Measurements from ENCODE around the gene PLEKHA7. TPM values are rescaled to one million over a fixed set of nuclear protein-coding genes. Genes with fewer than 3 reads are reported as not detected.

The PLEKHA7 gene
- total RNA-seq, 1 donor from 2014 or later = 0.92 TPM

DNA sequence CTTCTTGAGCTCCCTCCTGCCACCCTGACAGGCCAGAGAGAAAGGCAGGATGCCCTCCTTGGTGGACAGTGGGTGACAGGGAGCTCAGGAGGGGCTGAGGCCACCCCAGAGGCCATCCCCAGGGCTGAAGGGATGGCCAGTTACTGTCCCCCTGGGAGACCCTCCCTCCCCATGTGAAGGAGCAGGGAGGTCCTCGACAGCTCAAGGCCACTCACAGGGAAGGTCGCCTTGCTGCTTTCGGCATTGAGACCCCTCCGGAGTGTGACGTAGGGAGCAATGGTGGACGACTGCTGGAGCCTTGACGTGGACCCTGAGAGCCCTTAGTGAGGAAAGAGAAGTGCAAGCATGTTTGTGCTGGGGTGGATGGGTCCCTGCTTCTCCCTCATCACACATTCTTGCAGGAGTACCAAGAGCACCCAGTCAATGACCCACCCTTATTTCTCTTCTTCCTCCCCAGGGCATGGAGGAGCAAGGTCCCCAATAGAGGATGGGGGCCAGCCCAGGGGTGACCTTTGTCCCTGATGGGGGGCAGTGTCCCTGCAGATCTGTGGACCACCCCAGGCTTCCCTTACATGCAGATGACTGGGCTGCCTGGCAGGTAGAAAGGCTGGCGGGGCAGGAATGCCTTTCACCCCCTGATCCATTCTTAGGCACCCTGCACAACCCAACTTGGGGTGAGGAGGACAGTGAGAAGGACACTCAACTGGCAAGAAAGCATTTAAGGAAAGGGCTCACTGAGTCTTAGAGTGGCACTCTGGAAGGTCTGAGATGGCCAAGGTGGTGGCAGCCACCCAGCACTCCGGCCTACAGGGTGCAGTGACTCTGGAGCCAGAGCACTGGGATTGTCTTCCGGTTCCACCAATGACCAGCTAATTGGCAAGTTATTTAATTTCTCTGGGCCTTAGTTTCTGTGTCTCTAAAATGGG lies 224.4 kb downstream of the PLEKHA7 start:
- Mint-ChIP-seq H3K4me3 (ENCODE audit: unreplicated experiment) (no peak overlapping the region), H3K27ac (ENCODE audit: unreplicated experiment) (peak overlapping the region; percentile 51), H3K9me3 (ENCODE audit: low read depth) (no peaks in the 10 kb centered on the region), H3K4me1 (ENCODE audit: low read depth) (peaks cover 50% of the 10 kb centered on the region), H3K27me3 (ENCODE audit: low read depth) (no peaks in the 10 kb centered on the region), H3K36me3 (ENCODE audit: low read depth) (no peaks in the 10 kb centered on the region)
- TF ChIP-seq, protein P1, sequence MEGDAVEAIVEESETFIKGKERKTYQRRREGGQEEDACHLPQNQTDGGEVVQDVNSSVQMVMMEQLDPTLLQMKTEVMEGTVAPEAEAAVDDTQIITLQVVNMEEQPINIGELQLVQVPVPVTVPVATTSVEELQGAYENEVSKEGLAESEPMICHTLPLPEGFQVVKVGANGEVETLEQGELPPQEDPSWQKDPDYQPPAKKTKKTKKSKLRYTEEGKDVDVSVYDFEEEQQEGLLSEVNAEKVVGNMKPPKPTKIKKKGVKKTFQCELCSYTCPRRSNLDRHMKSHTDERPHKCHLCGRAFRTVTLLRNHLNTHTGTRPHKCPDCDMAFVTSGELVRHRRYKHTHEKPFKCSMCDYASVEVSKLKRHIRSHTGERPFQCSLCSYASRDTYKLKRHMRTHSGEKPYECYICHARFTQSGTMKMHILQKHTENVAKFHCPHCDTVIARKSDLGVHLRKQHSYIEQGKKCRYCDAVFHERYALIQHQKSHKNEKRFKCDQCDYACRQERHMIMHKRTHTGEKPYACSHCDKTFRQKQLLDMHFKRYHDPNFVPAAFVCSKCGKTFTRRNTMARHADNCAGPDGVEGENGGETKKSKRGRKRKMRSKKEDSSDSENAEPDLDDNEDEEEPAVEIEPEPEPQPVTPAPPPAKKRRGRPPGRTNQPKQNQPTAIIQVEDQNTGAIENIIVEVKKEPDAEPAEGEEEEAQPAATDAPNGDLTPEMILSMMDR (IDR thresholded peaks at IDR 0.05) = no peak
- DNase-seq (ENCODE audit: low spot score) = peak; percentile 72

DNA sequence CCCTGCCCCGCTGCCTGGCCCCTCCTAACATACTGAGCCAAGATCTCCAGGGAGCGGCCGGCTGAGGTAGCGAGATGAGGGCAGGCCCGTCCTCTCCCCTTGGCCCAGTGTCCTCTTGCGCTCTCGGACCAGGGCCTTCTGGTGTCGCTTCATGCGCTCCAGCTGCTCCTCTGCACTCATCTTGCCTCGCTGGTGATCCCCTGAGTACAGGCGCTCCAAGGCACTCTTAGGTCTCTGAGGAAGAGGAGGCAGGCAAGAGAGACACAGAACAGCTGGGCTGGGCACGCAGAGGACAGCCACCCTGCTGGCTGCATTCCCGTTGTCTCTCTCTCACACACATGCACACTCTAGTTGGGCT lies 225.2 kb downstream of the PLEKHA7 start:
- DNase-seq (ENCODE audit: low spot score) = peak; percentile 86
- no peaks in the 10 kb centered on the region for H3K36me3 Mint-ChIP-seq (ENCODE audit: low read depth)
- no peak overlapping the region for H3K27ac Mint-ChIP-seq (ENCODE audit: unreplicated experiment)
- no peaks in the 10 kb centered on the region for H3K27me3 Mint-ChIP-seq (ENCODE audit: low read depth)
- H3K4me1 Mint-ChIP-seq (ENCODE audit: low read depth) = peaks cover 48% of the 10 kb centered on the region
- no peaks in the 10 kb centered on the region for H3K9me3 Mint-ChIP-seq (ENCODE audit: low read depth)
- H3K4me3 Mint-ChIP-seq (ENCODE audit: unreplicated experiment) = no peak overlapping the region
- TF ChIP-seq, protein P1 (IDR thresholded peaks at IDR 0.05) = no peak

DNA sequence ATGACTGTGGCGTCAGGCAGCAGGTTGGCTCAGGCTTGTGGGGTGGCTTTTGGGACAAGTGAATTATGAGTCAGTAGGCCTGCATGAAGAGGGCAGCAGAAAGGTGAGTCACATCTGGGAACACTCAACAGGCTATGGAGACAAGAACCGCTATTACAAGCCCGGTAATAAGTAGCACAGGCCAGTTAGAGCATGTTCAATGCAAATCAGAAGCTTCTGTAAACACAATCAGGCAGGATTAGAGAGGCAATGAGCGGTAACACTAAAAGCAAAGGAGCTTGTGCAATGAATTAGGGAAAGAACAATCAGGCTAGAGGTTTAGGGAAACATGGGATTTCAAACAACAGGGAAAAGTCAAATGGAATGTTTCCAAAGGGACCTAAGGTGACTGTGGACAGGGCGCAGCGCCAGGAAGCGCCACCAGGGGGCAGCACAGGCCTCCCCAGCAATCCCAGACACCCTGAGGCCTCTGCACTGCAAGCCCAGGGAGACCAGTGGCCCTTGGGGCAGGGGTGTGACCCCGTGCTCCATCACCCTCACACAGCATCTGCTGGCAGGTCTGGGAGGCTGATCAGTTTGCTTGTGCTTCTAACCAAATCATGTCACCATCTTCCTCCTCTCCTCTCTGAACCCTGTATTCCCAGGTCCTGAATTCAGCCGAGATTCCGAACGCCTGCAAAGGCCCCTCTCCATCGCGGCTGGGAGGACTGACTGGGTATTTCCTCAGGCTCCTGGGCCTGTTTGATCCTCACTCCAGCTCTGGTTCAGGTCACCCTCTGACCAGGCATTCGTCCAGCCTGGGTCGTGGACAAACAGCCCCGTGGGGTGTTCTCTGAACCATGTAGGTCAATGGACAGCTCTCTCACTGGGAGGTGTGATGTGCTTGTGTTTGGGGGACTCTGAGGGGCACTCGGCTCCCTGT lies 225.8 kb downstream of the PLEKHA7 start:
- Mint-ChIP-seq H3K4me1 (ENCODE audit: low read depth) (peaks cover 42% of the 10 kb centered on the region), H3K9me3 (ENCODE audit: low read depth) (no peaks in the 10 kb centered on the region), H3K27ac (ENCODE audit: unreplicated experiment) (no peak overlapping the region), H3K27me3 (ENCODE audit: low read depth) (no peaks in the 10 kb centered on the region), H3K36me3 (ENCODE audit: low read depth) (no peaks in the 10 kb centered on the region), H3K4me3 (ENCODE audit: unreplicated experiment) (no peak overlapping the region)
- DNase-seq (ENCODE audit: low spot score) = peak; percentile 70
- TF ChIP-seq, protein P1 (IDR thresholded peaks at IDR 0.05) = peak; percentile 95

DNA sequence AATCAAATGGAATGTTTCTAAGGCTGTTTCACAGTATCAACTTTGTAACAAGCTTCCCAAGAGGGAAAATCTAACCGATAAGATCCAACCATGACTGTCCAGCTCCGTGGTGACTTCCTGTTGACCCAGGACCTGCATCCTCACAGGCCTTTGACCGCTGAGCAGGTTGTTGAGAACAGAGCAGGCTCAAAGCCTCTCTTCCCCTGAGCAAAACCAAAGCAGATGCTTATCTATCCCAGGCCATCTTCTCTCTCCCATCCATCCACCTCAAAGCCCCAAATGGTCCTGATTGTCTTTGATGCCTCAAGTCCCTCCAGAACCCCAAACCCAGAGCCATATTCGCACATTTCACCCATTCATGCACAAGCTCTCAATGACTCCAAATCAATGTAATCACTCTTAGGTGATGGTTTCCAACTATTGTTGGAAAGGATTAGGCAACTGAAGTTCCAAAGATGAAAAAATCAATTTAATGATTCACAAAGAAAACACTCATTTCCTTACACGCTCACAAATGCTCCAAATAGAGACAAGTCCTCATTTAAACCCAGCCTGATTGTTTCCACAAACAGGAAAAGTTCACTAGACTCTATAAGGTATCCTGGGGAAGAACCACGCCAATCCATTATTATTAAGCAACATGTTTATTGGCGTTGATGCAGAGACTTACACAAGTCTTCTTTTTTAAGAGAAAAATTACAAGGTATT lies 227.0 kb downstream of the PLEKHA7 start:
- Mint-ChIP-seq H3K27me3 (ENCODE audit: low read depth) (no peaks in the 10 kb centered on the region), H3K4me3 (ENCODE audit: unreplicated experiment) (no peak overlapping the region), H3K4me1 (ENCODE audit: low read depth) (peaks cover 30% of the 10 kb centered on the region), H3K9me3 (ENCODE audit: low read depth) (no peaks in the 10 kb centered on the region), H3K36me3 (ENCODE audit: low read depth) (no peaks in the 10 kb centered on the region), H3K27ac (ENCODE audit: unreplicated experiment) (no peak overlapping the region)
- TF ChIP-seq, protein P1 (IDR thresholded peaks at IDR 0.05) = no peak
- DNase-seq (ENCODE audit: low spot score) = no peak

Data from chondrocyte (in vitro differentiated cells).